Amniotic epithelial cell (primary cell): ENCODE data around the gene KNSTRN.

Source experiments
- DNase-seq: peaks from one replicate; pipeline ENCODE4 v3.0.0-alpha.2; 2010; ENCODE audit warnings: low read depth

The KNSTRN gene

DNA sequence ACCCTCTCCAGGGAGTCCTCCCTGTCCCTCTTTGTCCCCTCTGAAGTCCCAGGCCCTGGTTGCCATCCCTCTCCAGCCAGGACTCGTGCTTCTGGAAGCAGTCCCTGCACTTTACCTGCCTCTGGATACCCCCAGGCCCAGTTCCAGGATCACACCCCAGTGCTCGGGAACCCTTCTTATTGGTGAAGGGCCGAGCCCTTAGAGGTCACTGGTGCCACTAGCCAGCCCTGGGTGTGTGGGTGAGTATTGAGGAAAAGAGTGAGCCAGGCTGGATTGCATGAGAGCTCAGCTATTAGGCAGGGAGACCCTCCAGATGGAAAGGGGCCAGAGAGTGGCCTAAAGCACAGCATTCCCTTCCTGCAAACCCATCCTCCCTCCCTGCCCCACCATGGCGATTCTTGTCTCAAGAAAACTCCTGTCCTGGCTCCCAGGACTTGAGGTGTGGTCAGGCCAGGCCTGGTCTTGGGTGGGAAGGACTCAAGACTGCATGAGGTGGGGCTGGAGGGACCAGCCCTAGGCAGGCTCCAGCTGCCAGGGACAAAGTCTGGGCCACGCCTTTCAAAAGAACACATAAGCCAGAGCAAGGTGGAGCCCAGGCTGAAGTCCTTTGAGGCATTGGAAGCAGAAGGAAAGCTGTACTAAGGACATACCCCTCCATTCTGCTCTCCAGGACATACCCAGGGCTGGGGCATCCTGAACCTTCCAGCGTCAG lies 36.5 kb upstream of the KNSTRN start:
- DNase-seq: no peak

DNA sequence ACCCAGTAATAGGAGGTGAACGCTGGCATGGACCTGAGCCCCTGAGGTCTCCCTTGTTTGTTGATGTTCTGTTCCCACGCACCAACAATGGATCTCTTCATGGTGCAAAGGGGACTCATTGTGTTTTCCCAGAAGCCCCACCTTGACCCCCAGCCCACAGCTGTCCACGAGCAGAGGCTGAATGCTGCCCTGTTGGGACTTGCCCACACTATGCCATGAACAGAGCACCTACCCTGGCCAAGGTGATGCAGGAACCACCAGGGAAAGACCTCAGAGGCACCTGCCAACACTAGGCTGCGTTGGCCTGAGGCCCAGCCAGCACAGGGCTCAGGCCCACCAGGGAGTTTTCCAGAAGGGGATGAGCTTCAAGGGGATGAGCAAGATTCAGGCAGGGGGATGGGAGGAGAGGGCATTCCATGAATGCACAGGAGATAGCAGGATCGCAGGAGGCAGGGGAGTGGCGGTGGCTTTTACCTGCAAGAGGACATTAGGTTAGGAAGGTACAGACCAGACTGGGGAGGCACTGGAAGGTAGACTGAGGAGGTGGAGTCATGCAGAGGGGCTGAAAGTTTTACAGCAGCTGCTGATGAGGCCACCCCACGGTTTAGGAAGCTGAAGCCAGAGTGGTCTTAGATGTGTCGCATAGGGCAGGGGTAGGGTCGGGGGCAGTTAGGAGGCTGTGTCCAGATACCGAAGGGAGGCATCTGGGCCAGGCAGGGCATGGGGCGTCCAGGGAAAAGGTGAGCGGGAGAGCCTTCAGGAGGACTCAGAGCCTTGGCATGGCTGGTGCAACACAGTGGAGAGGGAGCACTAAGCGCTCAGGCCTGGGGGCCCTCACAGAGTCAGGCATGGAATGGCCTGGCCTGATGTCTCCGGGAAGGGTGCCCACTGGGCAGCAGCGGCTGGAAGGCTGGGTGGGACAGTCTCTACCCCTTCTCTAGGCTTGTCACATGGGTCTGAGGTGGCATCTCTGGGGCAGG lies 35.7 kb upstream of the KNSTRN start:
- no peak for DNase-seq

DNA sequence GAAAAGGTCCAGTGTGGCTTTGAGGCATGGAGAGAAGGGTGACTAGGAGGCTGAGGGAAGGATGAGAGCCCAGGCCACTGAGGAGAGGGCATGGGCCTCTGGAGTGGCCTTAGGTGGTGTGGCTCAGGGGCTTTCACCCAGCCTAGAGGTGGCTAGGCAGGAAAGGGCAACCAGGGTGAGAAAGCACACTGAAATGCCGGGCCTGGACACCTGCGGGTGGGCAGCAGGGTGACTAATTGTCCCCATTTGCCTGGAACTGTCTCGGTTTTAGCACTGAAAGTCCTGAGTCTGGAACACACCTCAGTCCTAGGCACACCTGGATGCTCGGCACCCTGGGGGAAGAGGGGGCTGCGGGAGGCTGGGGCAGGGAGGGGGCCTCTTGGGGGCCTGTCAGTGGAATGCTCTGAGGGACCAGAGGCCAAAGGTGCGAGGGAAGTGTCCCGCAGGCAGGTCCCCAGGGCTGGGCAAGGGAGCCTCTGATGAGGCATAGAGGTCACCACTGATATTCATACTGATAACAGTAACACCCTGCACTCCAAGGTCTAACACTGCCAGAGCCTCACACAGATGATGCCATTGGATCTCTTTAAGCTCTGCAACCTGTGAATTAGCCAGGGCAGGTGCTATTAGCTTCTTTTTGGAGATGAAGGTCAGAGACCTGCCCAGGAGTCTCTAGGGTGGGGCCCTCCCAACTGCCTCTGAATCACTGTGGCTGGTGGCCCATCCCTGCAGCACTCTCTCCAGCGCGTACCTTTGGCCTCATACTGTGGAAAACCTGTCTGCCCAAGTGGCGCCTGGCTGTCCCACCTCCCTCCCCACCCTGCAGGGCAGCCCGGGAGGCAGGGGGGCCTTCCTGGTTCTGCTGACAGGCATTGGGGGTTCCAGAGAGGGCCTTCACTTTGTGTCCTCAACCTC lies 34.7 kb upstream of the KNSTRN start:
- no peak for DNase-seq

DNA sequence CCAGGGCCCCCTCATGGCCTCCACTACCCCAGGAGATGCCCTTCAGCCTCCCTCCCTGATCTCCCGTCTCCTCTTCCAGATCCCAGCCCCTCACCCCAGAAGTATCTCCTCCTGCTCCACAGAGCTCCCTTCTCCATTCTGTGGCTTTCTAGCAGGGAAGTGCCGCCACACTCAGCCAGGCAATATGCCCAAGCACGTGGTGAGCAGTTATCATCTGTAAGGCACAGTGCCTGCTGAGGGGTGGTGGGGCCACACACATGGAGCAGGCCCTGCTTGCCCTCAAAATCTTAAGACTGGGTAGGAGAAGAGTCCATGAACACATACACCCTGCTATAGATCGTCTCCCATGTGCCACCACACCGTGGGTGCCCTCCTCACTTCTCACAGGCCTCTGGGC lies 34.0 kb upstream of the KNSTRN start:
- DNase-seq: no peak

DNA sequence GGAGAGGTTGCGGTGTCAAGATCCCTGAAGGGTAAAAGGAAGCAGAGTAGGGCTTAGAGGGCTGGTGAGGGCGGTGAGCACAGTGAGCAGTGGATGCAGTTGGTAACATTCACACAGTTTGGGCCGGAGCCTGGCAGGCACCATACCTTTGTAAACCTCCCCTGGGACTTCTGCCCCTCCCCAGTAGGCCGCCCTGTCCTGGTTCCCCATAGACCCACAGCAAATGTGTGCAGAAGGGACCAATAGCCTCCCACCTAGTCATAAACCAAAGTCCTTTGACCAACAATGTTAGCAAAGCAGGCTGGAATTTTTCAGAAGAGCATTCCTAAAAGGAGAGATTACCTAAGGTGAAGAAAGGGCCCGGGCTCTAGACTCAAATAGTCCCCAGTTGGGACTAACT lies 33.4 kb upstream of the KNSTRN start:
- DNase-seq: no peak

DNA sequence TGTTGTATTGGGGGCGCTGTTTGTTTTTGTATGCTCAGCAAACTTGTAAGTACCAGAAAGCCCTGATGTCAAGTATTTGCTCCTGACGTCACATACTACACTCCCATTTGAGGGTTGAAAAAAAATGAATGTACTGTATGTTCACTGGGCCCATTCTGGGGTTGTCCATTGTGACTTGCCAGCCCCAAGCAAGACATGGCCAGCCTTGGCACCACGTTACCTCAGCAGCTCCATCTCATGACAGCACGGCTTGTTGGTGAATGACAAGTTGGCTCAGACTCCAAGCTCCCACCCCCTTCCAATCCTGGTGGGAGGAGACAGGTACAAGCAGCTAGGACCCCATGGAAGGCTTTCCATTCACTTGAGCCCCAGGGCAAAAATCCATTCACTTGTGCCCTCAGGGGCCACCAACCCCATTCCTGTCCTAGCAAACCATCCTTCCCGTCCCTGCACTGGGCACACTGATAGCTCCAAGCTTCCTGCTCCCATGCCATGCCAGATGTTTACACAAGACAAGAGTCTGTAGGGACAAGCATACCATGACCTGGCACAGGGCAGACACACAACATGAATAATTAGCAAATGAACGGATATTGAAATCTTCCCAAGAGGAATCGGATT lies 30.1 kb upstream of the KNSTRN start:
- DNase-seq: no peak

DNA sequence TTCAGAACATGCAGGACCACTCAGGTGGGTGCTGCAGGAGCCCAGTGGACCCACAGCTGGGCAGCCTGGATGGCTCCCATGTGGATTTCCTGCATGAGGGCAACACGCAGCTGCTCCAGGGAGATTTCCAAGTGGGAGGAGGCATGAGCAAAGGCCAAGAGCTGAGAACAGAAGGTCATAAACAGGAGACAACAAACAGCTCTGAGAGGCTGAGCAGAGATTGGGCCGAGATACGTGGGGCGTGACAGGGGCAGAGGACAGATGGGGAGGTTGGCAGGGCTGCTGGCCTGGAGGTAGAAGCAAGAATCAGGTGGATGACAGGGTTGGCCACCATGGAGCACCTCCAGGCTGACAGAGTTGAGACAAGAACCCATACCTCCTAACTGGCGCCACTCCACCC lies 28.8 kb upstream of the KNSTRN start:
- DNase-seq: no peak

DNA sequence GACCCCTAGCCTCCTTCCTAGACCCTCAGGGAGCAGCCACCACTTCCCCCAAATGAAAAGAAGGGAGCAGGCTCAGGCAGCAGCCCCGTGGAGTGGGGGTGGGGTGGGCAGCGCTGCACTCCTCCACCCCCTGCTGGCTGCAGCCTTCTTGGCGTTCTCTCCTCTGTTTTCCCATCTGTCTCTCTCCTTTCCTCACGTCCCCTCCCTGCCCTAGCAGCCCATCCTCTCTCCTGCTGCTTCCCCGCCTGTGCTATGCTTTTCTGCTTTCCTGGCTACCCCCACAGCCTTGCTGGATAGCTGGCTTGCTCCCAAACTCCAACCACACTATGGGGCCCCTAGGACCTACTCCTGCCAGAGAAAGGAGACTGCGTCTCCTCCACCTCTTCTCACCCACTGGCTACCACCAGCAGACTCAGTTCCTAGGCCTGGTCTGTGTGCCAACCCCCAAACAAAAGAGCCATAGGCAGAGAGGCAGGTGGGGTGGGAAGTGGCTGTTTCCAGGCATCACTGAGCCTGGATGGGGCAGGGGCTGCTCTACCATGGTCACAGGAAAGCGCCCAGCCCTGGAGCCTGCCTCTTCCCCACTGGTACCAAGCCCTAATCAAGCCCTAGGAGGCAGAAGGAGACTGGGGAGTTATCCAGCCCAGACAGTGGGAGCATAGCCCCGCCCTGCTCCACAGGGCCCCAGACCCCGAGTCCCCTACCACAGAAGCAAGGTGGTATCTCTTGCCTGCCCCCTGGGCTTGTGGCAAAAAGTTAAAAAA lies 27.9 kb upstream of the KNSTRN start:
- peak; percentile 59 for DNase-seq

DNA sequence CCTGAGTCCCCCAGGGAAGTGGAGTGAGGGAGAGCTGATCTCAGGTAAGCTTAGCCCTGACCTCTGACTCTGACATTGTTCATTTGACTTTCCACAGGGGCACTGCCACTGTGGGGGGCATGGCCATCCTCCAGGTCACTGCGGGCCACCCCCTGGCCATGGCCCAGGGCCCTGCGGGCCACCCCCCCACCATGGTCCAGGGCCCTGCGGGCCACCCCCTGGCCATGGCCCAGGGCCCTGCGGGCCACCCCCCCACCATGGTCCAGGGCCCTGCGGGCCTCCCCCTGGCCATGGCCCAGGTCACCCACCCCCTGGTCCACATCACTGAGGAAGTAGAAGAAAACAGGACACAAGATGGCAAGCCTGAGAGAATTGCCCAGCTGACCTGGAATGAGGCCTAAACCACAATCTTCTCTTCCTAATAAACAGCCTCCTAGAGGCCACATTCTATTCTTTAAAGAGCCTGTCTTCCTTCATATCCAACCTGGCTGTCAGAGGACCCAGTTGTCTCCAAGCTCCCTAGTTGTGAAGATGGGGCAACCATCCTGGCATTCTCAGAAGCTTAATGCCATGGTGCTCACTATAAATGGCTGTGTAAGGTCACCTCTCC lies 26.4 kb upstream of the KNSTRN start:
- peak; percentile 52 for DNase-seq

DNA sequence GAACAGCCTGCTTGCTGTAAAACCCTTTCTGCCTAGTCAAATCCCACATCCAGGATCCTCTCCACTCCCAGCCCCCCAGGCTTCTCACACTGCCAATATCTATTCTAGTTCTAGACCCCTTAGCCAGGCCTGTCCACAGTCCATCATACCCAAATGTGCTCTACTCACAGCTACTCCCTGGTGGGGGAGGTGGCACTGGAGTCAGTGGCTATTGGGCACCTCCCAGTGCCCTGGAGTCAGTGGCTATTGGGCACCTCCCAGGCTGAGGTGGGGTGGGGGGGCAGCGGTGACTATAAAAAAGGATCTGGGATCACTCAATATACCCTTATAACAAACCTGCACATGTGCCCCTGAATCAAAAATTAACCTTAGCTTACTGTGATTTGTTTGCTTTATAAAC lies 25.3 kb upstream of the KNSTRN start:
- DNase-seq: no peak

DNA sequence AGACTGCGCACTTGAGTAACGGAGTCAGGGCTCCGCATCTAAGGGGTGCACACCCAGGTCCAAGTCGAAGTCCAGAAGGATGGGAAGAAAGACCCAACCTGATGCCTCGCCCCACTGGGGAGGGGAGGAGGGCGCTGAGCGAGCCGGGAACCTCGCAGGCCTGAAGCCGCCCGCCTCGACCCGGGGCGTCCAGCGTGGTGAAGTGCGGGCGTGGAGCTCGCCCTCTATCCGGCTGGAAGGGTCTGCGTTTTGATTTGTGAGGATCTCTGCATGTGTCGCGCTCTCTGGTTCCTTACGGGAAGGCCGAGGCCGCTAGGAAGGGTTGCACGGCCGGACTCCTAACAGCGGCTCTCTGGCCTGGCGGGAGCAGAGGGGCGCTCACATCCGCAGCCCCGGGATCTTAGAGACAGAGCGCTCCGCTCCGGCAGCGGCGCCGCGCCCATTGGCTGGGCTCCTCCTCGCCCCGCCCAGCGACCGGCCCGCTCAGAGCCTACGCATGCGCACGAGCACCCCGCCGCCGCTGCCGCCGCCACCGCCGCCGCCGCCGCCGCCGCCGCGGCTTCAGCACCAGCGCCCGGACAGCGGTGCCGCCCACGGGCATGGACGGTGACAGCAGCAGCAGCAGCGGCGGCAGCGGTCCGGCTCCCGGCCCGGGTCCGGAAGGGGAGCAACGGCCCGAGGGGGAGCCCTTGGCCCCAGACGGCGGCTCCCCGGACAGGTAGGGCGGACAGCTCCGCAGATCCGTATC lies 24.6 kb upstream of the KNSTRN start, which contains the start of gene DISP2:
Gene DISP2 (plus strand): TSS at position 497 of the 748 bp plus-strand sequence. CDS start 103 bp downstream, at position 600.
- peak; percentile 48 for DNase-seq

DNA sequence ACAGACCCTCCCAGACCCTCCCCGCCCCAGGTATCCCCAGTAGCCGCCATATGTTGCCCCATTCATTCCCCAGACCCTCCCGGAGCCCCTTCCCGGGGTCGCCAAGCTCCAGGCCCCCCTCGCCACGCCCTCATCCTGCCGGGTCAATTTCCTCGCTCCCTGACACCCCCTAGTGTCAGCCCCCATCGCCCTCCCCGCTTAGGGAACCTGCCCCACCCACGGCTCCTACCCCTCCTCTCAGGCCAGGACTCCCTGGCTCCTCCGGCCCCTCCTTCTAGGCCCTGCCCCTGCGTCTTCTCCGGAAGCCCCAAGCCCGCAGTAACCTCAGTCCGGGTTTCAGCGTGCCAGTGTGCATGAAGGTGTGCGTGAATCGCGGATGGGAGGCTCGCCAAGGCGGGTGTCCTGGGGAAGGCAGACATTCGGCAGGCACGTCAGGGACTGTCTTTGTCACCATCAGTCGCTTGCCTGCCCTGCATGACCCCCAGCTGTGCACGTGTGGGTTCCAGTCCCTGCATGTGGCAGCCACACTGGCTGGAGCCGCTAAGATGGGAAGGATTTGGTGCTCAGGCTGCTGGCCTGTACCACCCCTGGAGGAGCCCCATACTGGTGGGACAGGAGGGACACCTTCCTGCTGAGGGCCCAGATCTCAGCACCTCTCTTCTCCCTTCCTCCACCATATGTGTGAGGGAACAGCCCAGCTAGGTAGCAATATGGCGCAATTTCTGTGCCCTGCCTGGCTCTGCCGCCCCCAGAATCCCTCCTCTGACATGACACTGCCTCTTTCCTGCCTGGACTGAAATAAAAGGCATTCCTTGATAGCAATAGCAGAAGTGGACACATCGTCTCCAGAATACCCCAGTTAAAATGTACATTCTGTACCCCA lies 23.8 kb upstream of the KNSTRN start:
- no peak for DNase-seq

DNA sequence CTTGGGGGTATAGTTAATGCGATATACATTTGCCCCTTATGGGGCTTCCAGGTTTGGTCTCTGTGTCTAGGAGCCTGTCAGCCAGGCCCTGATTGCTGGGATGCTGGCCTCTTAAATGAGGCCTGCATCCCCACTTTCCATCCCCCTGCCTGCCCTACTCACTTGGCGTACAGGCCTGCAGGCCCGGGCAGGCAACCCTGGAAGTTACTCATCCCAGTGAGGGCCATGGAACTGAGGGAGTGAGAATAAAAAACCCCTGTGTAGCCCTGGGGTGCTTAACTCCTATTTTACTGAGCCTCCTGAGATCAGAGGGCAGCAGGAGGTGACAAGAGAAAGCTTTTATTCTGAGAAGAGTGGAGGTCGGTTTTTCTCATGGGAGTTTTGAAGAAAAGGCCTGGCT lies 22.5 kb upstream of the KNSTRN start:
- no peak for DNase-seq

DNA sequence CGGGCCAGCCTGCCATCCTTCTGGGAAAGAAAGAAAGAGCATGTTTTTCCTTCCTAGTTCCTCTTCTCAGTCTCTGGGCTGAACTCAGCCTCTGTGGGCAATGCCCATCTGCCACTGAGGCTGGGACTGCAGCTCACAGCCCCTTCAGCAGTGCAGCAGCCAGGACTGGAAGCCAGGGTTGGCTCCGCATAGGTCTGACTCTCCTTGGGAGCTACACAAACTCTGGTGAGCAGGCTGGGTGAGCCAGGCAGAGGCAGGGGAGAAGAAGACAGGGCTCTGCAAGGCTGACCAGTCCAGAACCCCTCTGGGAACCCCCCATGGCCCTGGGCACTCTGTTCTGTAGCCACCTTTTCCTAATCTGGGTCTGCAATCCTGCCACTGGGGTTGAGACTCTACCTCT lies 20.9 kb upstream of the KNSTRN start:
- DNase-seq: no peak

DNA sequence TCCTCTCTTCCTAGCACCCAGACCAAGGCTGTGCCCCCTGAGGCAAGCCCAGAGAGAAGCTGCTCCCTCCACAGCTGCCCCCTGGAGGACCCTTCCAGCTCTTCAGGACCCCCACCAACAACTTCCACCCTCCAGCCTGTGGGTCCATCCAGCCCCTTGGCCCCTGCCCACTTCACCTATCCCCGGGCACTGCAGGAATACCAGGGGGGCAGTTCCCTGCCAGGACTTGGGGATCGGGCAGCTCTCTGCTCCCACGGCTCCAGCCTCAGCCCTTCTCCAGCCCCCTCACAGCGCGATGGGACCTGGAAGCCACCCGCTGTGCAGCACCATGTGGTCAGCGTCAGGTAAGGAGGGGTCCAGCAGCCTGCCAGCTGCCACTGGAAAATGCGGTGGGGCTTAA lies 18.9 kb upstream of the KNSTRN start:
- no peak for DNase-seq

DNA sequence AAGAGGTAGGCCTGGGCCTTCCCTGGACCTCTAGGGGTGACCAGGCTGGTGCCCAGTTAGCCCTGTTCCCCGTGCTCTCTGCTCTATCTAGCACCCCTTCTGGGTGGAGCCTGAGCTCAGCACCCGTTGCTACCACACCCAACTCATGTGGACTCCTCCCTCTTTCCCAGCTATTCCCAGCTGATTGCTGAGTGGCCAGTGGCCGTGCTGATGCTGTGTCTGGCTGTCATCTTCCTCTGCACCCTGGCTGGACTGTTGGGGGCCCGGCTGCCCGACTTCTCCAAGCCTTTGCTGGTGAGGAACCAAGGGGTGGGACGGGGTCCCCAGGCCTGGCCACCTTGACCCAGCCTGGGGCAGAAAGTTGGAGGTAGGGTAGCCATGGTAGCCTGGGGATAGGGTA lies 18.3 kb upstream of the KNSTRN start:
- no peak for DNase-seq

DNA sequence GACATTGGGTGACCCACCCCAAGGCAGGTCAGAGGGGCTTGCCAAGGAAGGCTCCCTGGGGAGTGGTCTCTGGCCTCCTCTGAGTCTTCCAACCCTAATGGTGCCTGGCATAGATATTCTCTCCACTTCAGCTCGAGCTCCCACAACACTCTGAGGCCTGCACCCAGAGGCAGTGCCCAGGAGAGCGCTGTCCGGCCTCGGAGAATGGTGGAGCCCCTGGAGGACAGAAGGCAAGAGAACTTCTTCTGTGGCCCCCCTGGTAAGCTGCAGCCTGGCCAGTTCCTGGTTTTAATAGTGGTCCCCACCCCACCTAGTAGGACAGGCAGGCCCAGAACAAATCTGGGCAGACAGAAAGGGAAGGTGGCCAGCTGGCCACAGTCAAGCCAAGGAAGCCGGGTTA lies 17.5 kb upstream of the KNSTRN start:
- DNase-seq: no peak

DNA sequence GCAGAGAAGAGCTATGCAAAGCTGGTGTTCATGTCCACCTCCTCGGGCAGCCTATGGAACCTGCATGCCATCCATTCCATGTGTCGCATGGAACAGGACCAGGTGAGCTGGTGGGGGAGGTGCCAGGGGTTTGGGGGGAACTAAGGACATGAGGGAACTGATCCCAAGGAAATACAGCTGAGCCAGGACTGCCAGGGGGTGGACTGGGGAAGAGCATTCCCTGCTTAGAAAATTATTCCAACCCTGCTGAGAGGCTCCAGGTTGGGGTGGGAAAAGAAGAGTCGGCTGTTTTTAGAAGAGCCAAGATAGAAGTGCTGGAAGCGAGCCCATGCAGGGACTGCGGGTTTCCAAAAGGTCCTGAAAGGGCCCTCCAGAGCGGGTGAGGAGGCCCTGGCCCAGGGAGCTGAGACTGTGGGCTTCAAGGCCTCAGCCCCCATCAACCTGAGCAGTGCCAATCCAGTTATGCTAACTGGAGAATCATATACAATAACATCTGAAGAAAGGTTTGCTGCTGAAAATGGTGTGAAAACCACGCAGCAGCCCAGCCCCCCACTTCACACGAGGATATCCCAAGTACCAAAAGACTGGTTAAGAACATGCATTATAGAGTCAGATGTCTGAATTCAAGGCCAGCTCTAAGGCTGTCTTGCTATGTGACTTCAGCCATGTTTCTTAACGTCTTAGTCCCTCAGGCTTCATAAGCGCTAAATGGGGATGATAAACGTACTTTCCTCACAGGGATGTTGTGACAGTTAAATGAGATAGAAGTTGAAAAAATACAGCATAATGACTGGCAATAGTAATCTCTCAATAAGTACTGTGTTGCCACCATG lies 16.7 kb upstream of the KNSTRN start:
- no peak for DNase-seq
